K562 (cell line): ENCODE measurements around the gene PPRC1. TPM values are rescaled to one million over a fixed set of nuclear protein-coding genes. Genes with fewer than 3 reads are reported as not detected.
A peak's percentile ranks its signal among the peaks of the same experiment; 100 is the strongest.

Source experiments
- BRCA1 ChIP-seq, 2 experiments: fragments of 450-650 bp in 1 of 2; sonication (generic) in 1 of 2; formaldehyde crosslinking in 1 of 2; IDR thresholded peaks; 2 replicates each; pipeline versions ENCODE4 v1.5.0 to v1.6.1; 2017 to 2020; ENCODE audit warnings: mild to moderate bottlenecking in 1 of 2, missing genetic modification reagents in 1 of 2
- DPF2 ChIP-seq: fragments of 450-650 bp; IDR thresholded peaks from 2 replicates; pipeline ENCODE4 v1.6.1; 2016
- EGR1 ChIP-seq: fragments of 450-650 bp; conservative IDR thresholded peaks from 2 replicates; pipeline ENCODE4 v1.6.1; 2017; ENCODE audit warnings: mild to moderate bottlenecking
- ESRRA ChIP-seq: fragments of 450-650 bp; IDR thresholded peaks from 2 replicates; pipeline ENCODE4 v1.6.1; 2014; ENCODE audit warnings: low read depth, mild to moderate bottlenecking, moderate library complexity, borderline replicate concordance
- FOXA3 ChIP-seq, 2 experiments: fragments of 450-650 bp in 1 of 2; sonication (generic) in 1 of 2; formaldehyde crosslinking; IDR thresholded peaks in 1 of 2; conservative IDR thresholded peaks in 1 of 2; 2 replicates each; pipeline versions ENCODE4 v1.4.0 to v1.8.0; 2020 to 2022; ENCODE audit warnings: mild to moderate bottlenecking in 2 of 2, missing genetic modification reagents in 1 of 2
- NEUROD1 ChIP-seq: fragments of 150-350 bp; IDR thresholded peaks from 2 replicates; pipeline ENCODE4 v1.6.1; 2014; ENCODE audit warnings: borderline replicate concordance, low read length, low read depth; ENCODE audit not compliant: partially characterized antibody
- NR2C2 ChIP-seq, 2 experiments: fragments of 200-800 bp in 1 of 2; sonication (Bioruptor generic) in 1 of 2; sonication (generic) in 1 of 2; formaldehyde crosslinking in 1 of 2; IDR thresholded peaks; 2 replicates each; pipeline versions ENCODE4 v1.6.1 to v1.8.0; 2016 to 2022; ENCODE audit warnings: mild to moderate bottlenecking in 1 of 2, missing compliant biosample characterization in 1 of 2, missing genetic modification characterization in 1 of 2, missing genetic modification reagents in 1 of 2
- PHF20 ChIP-seq: fragments of 450-650 bp; IDR thresholded peaks from 2 replicates; pipeline ENCODE4 v1.6.1; 2018; ENCODE audit not compliant: partially characterized antibody
- PRPF4 ChIP-seq: fragments of 200-400 bp; formaldehyde crosslinking; IDR thresholded peaks from one replicate; pipeline ENCODE4 v1.6.1; 2017; ENCODE audit warnings: low read length, low read depth, mild to moderate bottlenecking; ENCODE audit not compliant: insufficient read depth, poor library complexity, severe bottlenecking
- SIN3A ChIP-seq, 2 experiments: fragments of 150-350 bp in 1 of 2; IDR thresholded peaks; 2 replicates each; pipeline ENCODE4 v1.6.1; 2011 to 2016; ENCODE audit warnings: borderline replicate concordance in 2 of 2, low read depth in 2 of 2, low read length in 2 of 2, mild to moderate bottlenecking in 2 of 2, moderate library complexity in 2 of 2; ENCODE audit not compliant: control insufficient read depth in 1 of 2
- SMC3 ChIP-seq: conservative IDR thresholded peaks from 2 replicates; pipeline ENCODE4 v1.6.1; 2011; ENCODE audit warnings: low read depth, low read length, improper control_type of control experiment; ENCODE audit not compliant: insufficient read depth
- SNRNP70 ChIP-seq: fragments of 200-400 bp; formaldehyde crosslinking; optimal IDR thresholded peaks from 2 replicates; pipeline ENCODE3; 2017; ENCODE audit warnings: low read depth, low read length
- SREBF2 ChIP-seq: sonication (generic); formaldehyde crosslinking; IDR thresholded peaks from 2 replicates; pipeline ENCODE4 v1.4.0; 2020; ENCODE audit warnings: mild to moderate bottlenecking, missing genetic modification reagents
- TBL1XR1 ChIP-seq, 2 experiments: IDR thresholded peaks; 2 replicates each; pipeline ENCODE4 v1.6.1; 2012; ENCODE audit warnings: improper control_type of control experiment in 2 of 2, low read length in 2 of 2, mild to moderate bottlenecking in 1 of 2
- TEAD2 ChIP-seq: fragments of 450-650 bp; IDR thresholded peaks from 2 replicates; pipeline ENCODE4 v1.6.1; 2016; ENCODE audit warnings: missing genetic modification characterization, control low read depth, missing compliant biosample characterization
- TSC22D4 ChIP-seq: fragments of 450-650 bp; IDR thresholded peaks from 2 replicates; pipeline ENCODE4 v1.6.1; 2016; ENCODE audit warnings: missing genetic modification characterization, missing biosample characterization, control low read depth
- polyA plus RNA-seq, 8 experiments: library from polyadenylated mRNA; depleted of rRNA in 4 of 8; stranded (reverse) in 5 of 8; unstranded in 3 of 8; fragments of >200 nt; fragmentation: Nextera tagmentation in 2 of 8; fragmentation: Illumina TruSeq in 1 of 8; extraction: Ambion mirVana in 2 of 8; extraction: Trizol in 1 of 8; gene quantifications; 2 replicates each; pipeline versions ENCODE4 v1.2.1 to v1.2.3, GENCODE V29; 2011 to 2014; ENCODE audit warnings: inconsistent platforms in 1 of 8, missing spikeins in 1 of 8
- total RNA-seq, 7 experiments: library from RNA; depleted of rRNA in 6 of 7; stranded (reverse); fragments of >200 nt in 6 of 7; fragmentation: Illumina TruSeq in 2 of 7; extraction: Trizol in 2 of 7; gene quantifications; 2 replicates each; pipeline versions ENCODE4 v1.2.1 to v1.2.3, GENCODE V29; 2011 to 2021; ENCODE audit warnings: low replicate concordance in 1 of 7
- TF ChIP-seq, protein P1 (sequence below): fragments of 250-450 bp; sonication (Bioruptor Pico); IDR thresholded peaks from 2 replicates; pipeline ENCODE4 v1.5.0; 2020; ENCODE audit warnings: mild to moderate bottlenecking
- TF ChIP-seq, protein P2 (sequence below): sonication (generic); formaldehyde crosslinking; IDR thresholded peaks from 2 replicates; pipeline ENCODE4 v1.8.0; 2022; ENCODE audit warnings: mild to moderate bottlenecking, missing genetic modification reagents
- TF ChIP-seq, protein P3 (sequence below): sonication (generic); formaldehyde crosslinking; IDR thresholded peaks from 2 replicates; pipeline ENCODE4 v1.8.0; 2022; ENCODE audit warnings: mild to moderate bottlenecking, missing genetic modification reagents
- TF ChIP-seq, protein P4 (sequence below): fragments of 450-650 bp; IDR thresholded peaks from 2 replicates; pipeline ENCODE4 v1.6.1; 2018; ENCODE audit warnings: mild to moderate bottlenecking, low read depth; ENCODE audit not compliant: partially characterized antibody

The PPRC1 gene
- total and polyA plus RNA-seq, 9 of the 15 experiments (the other 6 are each of a cell fraction or from before 2014, with no cell fraction given) = 8.5 to 47.1 (median 16.2) TPM

DNA sequence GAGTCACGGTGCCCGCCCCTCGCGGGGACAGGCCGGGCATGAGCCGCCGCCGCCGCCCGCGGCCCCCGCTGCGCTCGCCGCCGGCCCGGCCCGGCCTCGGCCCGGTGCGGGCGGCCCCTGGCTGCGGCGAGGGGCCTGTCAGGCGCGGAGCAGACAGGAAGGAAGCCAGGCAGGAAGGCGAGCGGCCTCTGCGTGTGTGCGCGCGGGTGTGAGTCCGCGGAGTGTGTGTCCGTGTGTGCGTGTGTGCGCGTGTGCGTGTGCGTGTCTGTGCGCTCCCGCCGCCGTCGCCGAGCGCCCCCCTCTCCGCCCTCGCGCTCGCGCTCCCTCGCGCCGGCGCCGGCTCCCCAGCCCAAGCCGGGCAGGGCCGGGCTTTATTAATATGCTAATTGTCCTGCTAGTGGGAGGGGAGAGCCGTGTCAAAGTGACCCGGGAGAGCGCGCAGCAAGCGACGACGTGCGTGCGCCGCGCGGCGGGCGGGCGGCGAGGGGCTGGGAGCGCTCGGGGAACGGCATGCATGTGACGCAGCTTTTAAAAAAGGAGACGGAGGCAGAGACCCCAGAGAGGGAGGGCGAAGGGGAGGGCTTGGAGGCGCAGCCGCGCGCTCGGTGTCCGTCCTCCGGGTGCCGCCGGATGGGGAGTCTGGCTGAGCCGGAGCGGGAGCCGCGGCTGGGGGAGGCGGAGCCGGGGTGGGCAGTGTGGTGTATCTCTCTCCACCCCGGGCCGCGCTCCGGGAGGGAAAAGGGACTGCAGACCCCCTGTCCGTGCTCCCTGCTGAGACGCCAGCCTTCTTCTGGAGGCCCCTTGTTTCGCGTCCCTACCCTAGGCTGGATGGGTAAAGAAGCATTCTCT lies 12.5 kb upstream of the PPRC1 start, which contains the start of gene LDB1 (continued):
- TF ChIP-seq ESRRA = peak; percentile 56
- TF ChIP-seq NR2C2 (CRISPR knock-in tag; IDR thresholded peaks at IDR 0.05) = no peak
- TF ChIP-seq NR2C2 (tag; IDR thresholded peaks at IDR 0.05) = peak; percentile 53
- TF ChIP-seq TEAD2 = no peak
- peak; percentile 34 for TF ChIP-seq PHF20
- TF ChIP-seq, protein P1, sequence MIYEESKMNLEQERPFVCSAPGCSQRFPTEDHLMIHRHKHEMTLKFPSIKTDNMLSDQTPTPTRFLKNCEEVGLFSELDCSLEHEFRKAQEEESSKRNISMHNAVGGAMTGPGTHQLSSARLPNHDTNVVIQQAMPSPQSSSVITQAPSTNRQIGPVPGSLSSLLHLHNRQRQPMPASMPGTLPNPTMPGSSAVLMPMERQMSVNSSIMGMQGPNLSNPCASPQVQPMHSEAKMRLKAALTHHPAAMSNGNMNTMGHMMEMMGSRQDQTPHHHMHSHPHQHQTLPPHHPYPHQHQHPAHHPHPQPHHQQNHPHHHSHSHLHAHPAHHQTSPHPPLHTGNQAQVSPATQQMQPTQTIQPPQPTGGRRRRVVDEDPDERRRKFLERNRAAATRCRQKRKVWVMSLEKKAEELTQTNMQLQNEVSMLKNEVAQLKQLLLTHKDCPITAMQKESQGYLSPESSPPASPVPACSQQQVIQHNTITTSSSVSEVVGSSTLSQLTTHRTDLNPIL (CRISPR knock-in tag) = no peak
- TF ChIP-seq, protein P2, sequence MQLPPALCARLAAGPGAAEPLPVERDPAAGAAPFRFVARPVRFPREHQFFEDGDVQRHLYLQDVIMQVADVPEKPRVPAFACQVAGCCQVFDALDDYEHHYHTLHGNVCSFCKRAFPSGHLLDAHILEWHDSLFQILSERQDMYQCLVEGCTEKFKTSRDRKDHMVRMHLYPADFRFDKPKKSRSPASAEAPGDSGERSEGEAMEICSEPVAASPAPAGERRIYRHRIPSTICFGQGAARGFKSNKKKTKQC (CRISPR knock-in tag) = no peak
- TF ChIP-seq PRPF4 = no peak
- no peak for TF ChIP-seq BRCA1 (IDR thresholded peaks at IDR 0.05)
- no peak for TF ChIP-seq BRCA1 (CRISPR knock-in tag; IDR thresholded peaks at IDR 0.05)
- TF ChIP-seq EGR1 = no peak
- no peak for TF ChIP-seq SMC3
- TF ChIP-seq, protein P3, sequence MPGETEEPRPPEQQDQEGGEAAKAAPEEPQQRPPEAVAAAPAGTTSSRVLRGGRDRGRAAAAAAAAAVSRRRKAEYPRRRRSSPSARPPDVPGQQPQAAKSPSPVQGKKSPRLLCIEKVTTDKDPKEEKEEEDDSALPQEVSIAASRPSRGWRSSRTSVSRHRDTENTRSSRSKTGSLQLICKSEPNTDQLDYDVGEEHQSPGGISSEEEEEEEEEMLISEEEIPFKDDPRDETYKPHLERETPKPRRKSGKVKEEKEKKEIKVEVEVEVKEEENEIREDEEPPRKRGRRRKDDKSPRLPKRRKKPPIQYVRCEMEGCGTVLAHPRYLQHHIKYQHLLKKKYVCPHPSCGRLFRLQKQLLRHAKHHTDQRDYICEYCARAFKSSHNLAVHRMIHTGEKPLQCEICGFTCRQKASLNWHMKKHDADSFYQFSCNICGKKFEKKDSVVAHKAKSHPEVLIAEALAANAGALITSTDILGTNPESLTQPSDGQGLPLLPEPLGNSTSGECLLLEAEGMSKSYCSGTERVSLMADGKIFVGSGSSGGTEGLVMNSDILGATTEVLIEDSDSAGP = no peak
- peak; percentile 37 for TF ChIP-seq NEUROD1
- TF ChIP-seq FOXA3 (CRISPR knock-in tag; conservative IDR thresholded peaks at IDR 0.05 in 1 of 2, IDR thresholded peaks at IDR 0.05 in 1 of 2) = no peak
- no peak for TF ChIP-seq TSC22D4
- no peak for TF ChIP-seq SNRNP70
- TF ChIP-seq SIN3A (IDR thresholded peaks at IDR 0.05; ENCODE audit: borderline replicate concordance in 2 of 2, control insufficient read depth in 1 of 2, low read depth in 2 of 2, low read length in 2 of 2) = peak; percentile 16 to 31; a peak in 1 of 4 replicates
- no peak; the same call in 1 of the 2 replicates for TF ChIP-seq DPF2
- no peak for TF ChIP-seq TBL1XR1 (IDR thresholded peaks at IDR 0.05; ENCODE audit: low read length in 2 of 2)
- TF ChIP-seq, protein P4, sequence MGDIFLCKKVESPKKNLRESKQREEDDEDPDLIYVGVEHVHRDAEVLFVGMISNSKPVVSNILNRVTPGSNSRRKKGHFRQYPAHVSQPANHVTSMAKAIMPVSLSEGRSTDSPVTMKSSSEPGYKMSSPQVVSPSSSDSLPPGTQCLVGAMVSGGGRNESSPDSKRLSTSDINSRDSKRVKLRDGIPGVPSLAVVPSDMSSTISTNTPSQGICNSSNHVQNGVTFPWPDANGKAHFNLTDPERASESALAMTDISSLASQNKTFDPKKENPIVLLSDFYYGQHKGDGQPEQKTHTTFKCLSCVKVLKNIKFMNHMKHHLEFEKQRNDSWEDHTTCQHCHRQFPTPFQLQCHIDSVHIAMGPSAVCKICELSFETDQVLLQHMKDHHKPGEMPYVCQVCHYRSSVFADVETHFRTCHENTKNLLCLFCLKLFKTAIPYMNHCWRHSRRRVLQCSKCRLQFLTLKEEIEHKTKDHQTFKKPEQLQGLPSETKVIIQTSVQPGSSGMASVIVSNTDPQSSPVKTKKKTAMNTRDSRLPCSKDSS = no peak
- TF ChIP-seq SREBF2 (CRISPR knock-in tag) = no peak
